HepG2 (cell line): ENCODE results near the gene MAPK13. TPM values are rescaled to one million over a fixed set of nuclear protein-coding genes. Genes with fewer than 3 reads are reported as not detected.
A peak's percentile ranks its signal among the peaks of the same experiment; 100 is the strongest.

Source experiments
- ATAC-seq: fragments of 200-7000 bp; cut with Tn5 transposase; 3 replicates; pipeline ENCODE4 v1.9.1; 2020; ENCODE audit warnings: mild to moderate bottlenecking, moderate library complexity
- BruUV-seq: library from RNA; stranded (reverse); fragments of 400-500 nt; replicated peaks from 2 replicates; lab custom pipeline; 2021; lab: Mats Ljungman, UMichigan
- CTCF ChIA-PET: fragments of 300-600 bp; formaldehyde crosslinking; extraction: SDS; loops from one replicate; lab custom pipeline; 2021; ENCODE audit warnings: low total read pairs, inconsistent platforms, low intra/inter-chr PET ratio; lab: Yijun Ruan, JAX
- POLR2A ChIA-PET: fragments of 350-600 bp; sonication (Branson Sonifier 250); formaldehyde crosslinking; loops from one replicate; lab custom pipeline; 2020; ENCODE audit warnings: antibody characterized with exemption, inconsistent platforms; lab: Yijun Ruan, JAX
- DNase-seq: peaks from one replicate; pipeline ENCODE4 v3.0.0-alpha.2; 2015; ENCODE audit warnings: low spot score
- FAIRE-seq: peaks from 3 replicates; lab custom pipeline; 2011; peaks lifted over from hg19 to GRCh38; lab: Jason Lieb, UNC
- H2AFZ ChIP-seq: one replicate; pipeline ENCODE4 v1.6.1; 2011; ENCODE audit warnings: low read length, inconsistent platforms
- H3K27ac ChIP-seq: fragments of 300-600 bp; 3 replicates; pipeline ENCODE4 v1.8.0; 2011; ENCODE audit warnings: mixed run types, mild to moderate bottlenecking, mixed read lengths, low read length, inconsistent platforms; ENCODE audit not compliant: insufficient read depth; ENCODE audit errors: extremely low read length
- H3K27me3 ChIP-seq, 2 experiments: fragments of 200-600 bp in 1 of 2; 2 replicates in 1 of 2; 3 replicates in 1 of 2; pipeline versions ENCODE4 v1.6.0 to v1.8.0; 2011; ENCODE audit warnings: low read length in 2 of 2, mild to moderate bottlenecking in 2 of 2, moderate library complexity in 2 of 2, inconsistent platforms in 1 of 2; ENCODE audit not compliant: insufficient read depth in 2 of 2, control insufficient read depth in 1 of 2
- H3K36me3 ChIP-seq, 2 experiments: fragments of 200-600 bp in 1 of 2; replicated peaks in 1 of 2; 2 replicates in 1 of 2; 3 replicates in 1 of 2; pipeline versions ENCODE4 v1.5.1 to v1.8.0; 2011; ENCODE audit warnings: low read length in 2 of 2, inconsistent platforms in 1 of 2; ENCODE audit not compliant: insufficient read depth in 2 of 2, control insufficient read depth in 1 of 2
- H3K4me1 ChIP-seq: 2 replicates; pipeline ENCODE4 v1.5.1; 2012; ENCODE audit warnings: low read length, inconsistent platforms; ENCODE audit not compliant: insufficient read depth
- H3K4me2 ChIP-seq: 2 replicates; pipeline ENCODE4 v1.6.0; 2011; ENCODE audit warnings: low read depth, low read length, inconsistent platforms
- H3K4me3 ChIP-seq, 3 experiments: fragments of 200-600 bp in 1 of 3; sonication (generic), shearing (Covaris generic) in 1 of 3; replicated peaks in 1 of 3; 2 replicates each; pipeline ENCODE4 v1.5.1; 2011 to 2016; ENCODE audit warnings: low read length in 3 of 3, inconsistent platforms in 2 of 3, low read depth in 2 of 3, mild to moderate bottlenecking in 2 of 3, control low read depth in 1 of 3, mixed read lengths in 1 of 3; ENCODE audit not compliant: insufficient read depth in 1 of 3
- H3K79me2 ChIP-seq: one replicate; pipeline ENCODE4 v1.6.1; 2011; ENCODE audit warnings: low read length, inconsistent platforms; ENCODE audit not compliant: insufficient read depth
- H3K9ac ChIP-seq: 2 replicates; pipeline ENCODE4 v1.6.0; 2011; ENCODE audit warnings: mild to moderate bottlenecking, low read depth, low read length, inconsistent platforms; ENCODE audit not compliant: insufficient read depth
- H3K9me3 ChIP-seq: 2 replicates; pipeline ENCODE4 v1.5.1; 2012; ENCODE audit warnings: mild to moderate bottlenecking, low read length
- H4K20me1 ChIP-seq: 2 replicates; pipeline ENCODE4 v1.6.0; 2011; ENCODE audit warnings: inconsistent platforms, mild to moderate bottlenecking, low read length, moderate library complexity; ENCODE audit not compliant: insufficient read depth
- RBM22 ChIP-seq: fragments of 200-400 bp; formaldehyde crosslinking; optimal IDR thresholded peaks from 2 replicates; pipeline ENCODE3; 2017; ENCODE audit warnings: mild to moderate bottlenecking, low read length, moderate library complexity
- ZKSCAN1 ChIP-seq: fragments of 150-350 bp; IDR thresholded peaks from 2 replicates; pipeline ENCODE4 v1.6.1; 2014; ENCODE audit warnings: low read length
- WGBS: methylation state at CpG from one replicate; pipeline ENCODE4 v1.1.6; 2017; ENCODE audit warnings: low lambda C conversion rate; 5-methylcytosine and 5-hydroxymethylcytosine counted together
- in situ Hi-C: cut with HindIII; loops from 2 replicates; pipeline ENCODE4 v1.10.0; 2017; ENCODE audit warnings: low pct_unique_long_range_greater_than_20kb; ENCODE audit not compliant: extremely low pct_ligation_motif_present
- intact Hi-C: fragments of 100-400 bp; cut with micrococcal nuclease; formaldehyde crosslinking; loops from one replicate; pipeline ENCODE4 v1.10.0; 2022; ENCODE audit not compliant: unreplicated experiment
- polyA plus RNA-seq, 8 experiments: library from polyadenylated mRNA; depleted of rRNA in 3 of 8; stranded (reverse) in 7 of 8; unstranded in 1 of 8; fragments of >200 nt; fragmentation: Illumina TruSeq in 4 of 8; extraction: Trizol in 4 of 8; gene quantifications; 2 replicates each; pipeline versions ENCODE4 v1.2.1 to v1.2.3, GENCODE V29; 2011 to 2016; ENCODE audit warnings: low read depth in 4 of 8, missing spikeins in 1 of 8, mixed read lengths in 1 of 8; ENCODE audit not compliant: insufficient read depth in 1 of 8
- total RNA-seq, 5 experiments: library from RNA; depleted of rRNA; stranded (reverse); fragments of >200 nt; fragmentation: Illumina TruSeq; extraction: Trizol; gene quantifications; 2 replicates each; pipeline ENCODE4 v1.2.3, GENCODE V29; 2016; ENCODE audit warnings: low read depth in 1 of 5
- TF ChIP-seq, protein P1 (sequence below), 2 experiments: sonication (generic) in 1 of 2; formaldehyde crosslinking in 1 of 2; IDR thresholded peaks; 2 replicates each; pipeline versions ENCODE4 v1.4.0 to v1.6.1; 2016 to 2020; ENCODE audit warnings: borderline replicate concordance in 1 of 2, low read depth in 1 of 2, mild to moderate bottlenecking in 1 of 2, missing genetic modification reagents in 1 of 2

Gene MAPK13
- total and polyA plus RNA-seq, 2 of the 13 experiments (the other 11 are each of a cell fraction or from before 2014, with no cell fraction given) = 12.7 to 43.4 TPM

GRCh38 chr6:36117658-36118549 lies 12.4 kb upstream of the MAPK13 start:
- ATAC-seq (no peak), DNase-seq (no peak), FAIRE-seq (no peak)
- Histone ChIP-seq H3K27ac (no peak overlapping the region), H2AFZ (no peak overlapping the region), H3K36me3 (peaks cover 0 to 2% of the 10 kb centered on the region in 2 experiments; a peak in 2 of 5 replicates), H3K4me2 (no peak overlapping the region), H3K9me3 (no peaks in the 10 kb centered on the region), H3K27me3 (no peaks in the 10 kb centered on the region), H3K4me3 (no peak overlapping the region), H3K4me1 (peaks cover 29% of the 10 kb centered on the region), H3K9ac (no peak overlapping the region), H4K20me1 (no peaks in the 10 kb centered on the region), H3K79me2 (no peaks in the 10 kb centered on the region)
- TF ChIP-seq RBM22 (peak; percentile 24), ZKSCAN1 (peak; percentile 66; the same call in 1 of the 2 replicates)
- TF ChIP-seq, protein P1, sequence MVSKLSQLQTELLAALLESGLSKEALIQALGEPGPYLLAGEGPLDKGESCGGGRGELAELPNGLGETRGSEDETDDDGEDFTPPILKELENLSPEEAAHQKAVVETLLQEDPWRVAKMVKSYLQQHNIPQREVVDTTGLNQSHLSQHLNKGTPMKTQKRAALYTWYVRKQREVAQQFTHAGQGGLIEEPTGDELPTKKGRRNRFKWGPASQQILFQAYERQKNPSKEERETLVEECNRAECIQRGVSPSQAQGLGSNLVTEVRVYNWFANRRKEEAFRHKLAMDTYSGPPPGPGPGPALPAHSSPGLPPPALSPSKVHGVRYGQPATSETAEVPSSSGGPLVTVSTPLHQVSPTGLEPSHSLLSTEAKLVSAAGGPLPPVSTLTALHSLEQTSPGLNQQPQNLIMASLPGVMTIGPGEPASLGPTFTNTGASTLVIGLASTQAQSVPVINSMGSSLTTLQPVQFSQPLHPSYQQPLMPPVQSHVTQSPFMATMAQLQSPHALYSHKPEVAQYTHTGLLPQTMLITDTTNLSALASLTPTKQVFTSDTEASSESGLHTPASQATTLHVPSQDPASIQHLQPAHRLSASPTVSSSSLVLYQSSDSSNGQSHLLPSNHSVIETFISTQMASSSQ (IDR thresholded peaks at IDR 0.05; ENCODE audit: low read depth) = no peak
- TF ChIP-seq, protein P1 (CRISPR knock-in tag; IDR thresholded peaks at IDR 0.05; ENCODE audit: borderline replicate concordance) = no peak
- no TSS peak for BruUV-seq
- in situ Hi-C loops = no loop called here
- 92% methylated on average over 8 of the region's 8 CpGs for WGBS
- POLR2A ChIA-PET = interaction anchor here (0.8 to 1.1 kb wide), 3 partner anchors 13 to 90 kb away, joined by 3 to 5 read pairs (median 4); partner anchors contain the start of gene MAPK14
- CTCF ChIA-PET = no interaction called here
- intact Hi-C loops = no loop called here
